NCI-H524 (cell line): ENCODE results near the gene ZBTB12.
"Not testable (repeated sequence)": the region's sequence is repeated elsewhere in the genome, so short reads cannot be mapped to it uniquely, and the experiment has no call there.

Experiments used
- DNase-seq, 2 experiments: peaks; one replicate each; lab custom pipeline; 2025; lab: John Stamatoyannopoulos, UW

Gene ZBTB12

GRCh38 chr6:31874836-31875572, 26.9 kb downstream of the ZBTB12 start:
- no peak for DNase-seq

GRCh38 chr6:31874084-31874670, 27.7 kb downstream of the ZBTB12 start:
- no peak for DNase-seq

- no peak for DNase-seq
Measured at GRCh38 chr6:31871046-31871659, 30.7 kb downstream of the ZBTB12 start.

GRCh38 chr6:31870385-31870921, 31.4 kb downstream of the ZBTB12 start:
- peak in 1 of 2 experiments; percentile 19 for DNase-seq

GRCh38 chr6:31869343-31869742, 32.5 kb downstream of the ZBTB12 start:
- DNase-seq: no peak

GRCh38 chr6:31868658-31868971, 33.3 kb downstream of the ZBTB12 start:
- DNase-seq: not testable (repeated sequence)

- DNase-seq: no peak
Measured at GRCh38 chr6:31865205-31866118, 36.4 kb downstream of the ZBTB12 start.

- no peak for DNase-seq
Measured at GRCh38 chr6:31864818-31865204, 37.1 kb downstream of the ZBTB12 start.

- DNase-seq: not testable (repeated sequence)
Measured at GRCh38 chr6:31864123-31864562, 37.7 kb downstream of the ZBTB12 start.

GRCh38 chr6:31862344-31863235, 39.3 kb downstream of the ZBTB12 start, which contains the start of gene NEU1:
NEU1 (minus strand) TSS chr6:31862821; CDS start chr6:31862776, 45 bp downstream.
- DNase-seq: peak; percentile 100

- DNase-seq: no peak
Measured at GRCh38 chr6:31861919-31862343, 40.0 kb downstream of the ZBTB12 start.

GRCh38 chr6:31861150-31861549, 40.7 kb downstream of the ZBTB12 start:
- DNase-seq: no peak

GRCh38 chr6:31860349-31860748, 41.5 kb downstream of the ZBTB12 start:
- DNase-seq: no peak

GRCh38 chr6:31859923-31860322, 42.0 kb downstream of the ZBTB12 start:
- no peak for DNase-seq

GRCh38 chr6:31858707-31859106, 43.2 kb downstream of the ZBTB12 start:
- no peak for DNase-seq

GRCh38 chr6:31857774-31858173, 44.1 kb downstream of the ZBTB12 start:
- DNase-seq: not testable (repeated sequence)

- not testable (repeated sequence) for DNase-seq
Measured at GRCh38 chr6:31851980-31852718, 49.7 kb downstream of the ZBTB12 start.

- DNase-seq: no peak
Measured at GRCh38 chr6:31851485-31851832, 50.4 kb downstream of the ZBTB12 start.

- no peak for DNase-seq
Measured at GRCh38 chr6:31850765-31851484, 51.0 kb downstream of the ZBTB12 start.
